Fibroblast of gingiva (primary cell): ENCODE results near the gene RAPGEF4.

Source experiments
- DNase-seq: peaks from one replicate; pipeline ENCODE4 v3.0.0-alpha.2; 2011; ENCODE audit warnings: low read depth

RAPGEF4 gene

GRCh38 chr2:172999641-173000386 lies 264.2 kb downstream of the RAPGEF4 start:
- DNase-seq = no peak

GRCh38 chr2:173001664-173002604 lies 266.3 kb downstream of the RAPGEF4 start:
- DNase-seq = no peak

GRCh38 chr2:173002751-173003541 lies 267.3 kb downstream of the RAPGEF4 start:
- DNase-seq = no peak

DNA sequence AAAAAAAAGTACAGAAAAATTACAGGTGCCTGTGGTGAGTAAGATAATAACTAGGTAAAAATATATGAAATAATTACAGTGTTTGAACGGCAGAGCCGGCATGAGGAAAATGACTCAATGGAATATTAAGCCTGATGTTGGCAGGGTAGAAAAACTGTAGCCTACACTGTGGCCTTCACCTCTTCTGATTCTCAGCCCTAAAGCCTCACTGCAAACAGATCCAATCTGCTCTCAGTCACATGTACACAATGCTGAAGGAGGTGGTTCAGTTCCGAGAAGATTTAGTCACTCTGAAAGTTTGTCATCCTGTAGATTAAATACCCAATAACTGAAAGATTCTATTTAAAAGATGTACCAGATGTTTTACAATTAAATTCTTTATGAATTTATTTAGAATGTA lies 273.1 kb downstream of the RAPGEF4 start:
- DNase-seq = no peak

DNA sequence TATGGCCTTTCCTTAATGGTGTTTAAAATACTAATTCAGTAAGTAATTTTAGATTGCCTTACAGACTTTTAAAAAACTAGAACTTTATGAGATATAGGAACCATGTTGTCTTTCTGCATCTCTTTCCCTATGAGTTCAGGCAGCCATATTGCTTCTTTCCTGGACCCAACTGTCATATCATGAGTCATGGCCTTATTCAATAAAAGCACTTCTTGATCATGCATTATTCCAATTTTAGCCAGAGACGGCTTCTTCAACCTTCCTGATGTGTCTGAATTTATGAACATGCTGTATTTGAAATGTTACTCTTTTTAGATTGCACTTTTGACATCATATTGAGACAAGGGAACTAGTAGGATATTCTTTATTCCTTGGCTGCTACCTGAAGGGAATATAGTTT lies 274.6 kb downstream of the RAPGEF4 start:
- no peak for DNase-seq

DNA sequence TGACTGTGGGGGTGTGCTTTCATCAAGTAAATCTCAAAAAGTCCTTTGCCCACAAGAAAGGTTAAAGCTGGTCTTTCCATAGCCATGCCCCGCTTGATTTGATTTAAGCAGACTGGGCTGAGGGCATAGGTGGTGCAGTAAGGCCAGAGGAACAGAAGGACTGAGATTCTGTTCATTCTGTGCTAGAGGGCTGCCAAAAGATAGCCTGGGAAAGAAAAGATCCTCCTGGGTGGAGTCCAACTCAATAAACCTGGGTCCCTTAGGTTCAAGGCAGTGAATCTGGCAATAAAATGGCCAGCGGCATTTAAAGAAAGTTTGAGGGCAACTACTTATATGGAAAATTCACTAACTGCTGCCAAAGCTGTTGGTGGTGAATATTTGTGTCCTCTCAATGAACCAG lies 280.8 kb downstream of the RAPGEF4 start:
- DNase-seq = no peak

- no peak for DNase-seq
These were observed 282.2 kb downstream of the RAPGEF4 start for GRCh38 chr2:173017646-173018420.

DNA sequence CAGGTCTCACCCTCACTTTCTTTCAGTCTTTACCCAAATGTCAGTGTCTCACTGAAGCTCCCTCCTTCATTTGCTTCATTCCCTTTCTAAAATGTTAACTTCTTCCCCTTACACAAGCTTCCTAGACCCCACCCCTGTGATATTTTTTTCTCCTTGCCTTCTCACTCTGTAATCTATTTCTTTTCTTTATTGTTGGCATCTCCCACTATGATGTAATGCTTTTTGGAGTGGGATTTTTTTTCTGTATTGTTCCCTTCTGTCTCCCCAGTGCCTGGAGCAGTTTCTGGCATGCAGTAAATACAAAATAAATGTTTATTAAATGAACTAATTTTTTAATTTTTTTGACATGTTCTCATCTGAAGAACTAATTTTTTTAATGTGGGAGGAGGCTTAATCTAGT lies 284.1 kb downstream of the RAPGEF4 start:
- no peak for DNase-seq

GRCh38 chr2:173021939-173022371 lies 286.3 kb downstream of the RAPGEF4 start:
- DNase-seq = peak; percentile 22

DNA sequence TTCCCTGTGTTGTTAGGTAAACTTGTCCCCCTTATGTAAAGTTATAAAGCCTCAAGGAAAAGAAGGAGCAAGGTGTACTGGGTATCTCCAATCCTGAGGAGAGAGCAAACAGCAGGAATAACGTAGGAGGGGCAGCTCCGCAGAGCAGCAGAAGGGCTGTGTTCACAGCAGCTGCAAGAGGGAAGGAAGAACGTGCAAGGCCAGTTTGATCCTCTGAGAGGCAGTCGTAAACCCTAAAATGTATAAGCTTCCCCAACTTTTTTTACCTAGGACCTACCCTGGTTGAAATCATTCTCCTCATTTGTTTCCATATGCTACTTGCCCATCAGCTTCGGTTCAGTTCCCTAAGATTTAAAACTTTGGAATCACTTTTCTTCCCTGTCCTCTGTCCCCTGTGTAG lies 288.1 kb downstream of the RAPGEF4 start:
- DNase-seq = no peak

DNA sequence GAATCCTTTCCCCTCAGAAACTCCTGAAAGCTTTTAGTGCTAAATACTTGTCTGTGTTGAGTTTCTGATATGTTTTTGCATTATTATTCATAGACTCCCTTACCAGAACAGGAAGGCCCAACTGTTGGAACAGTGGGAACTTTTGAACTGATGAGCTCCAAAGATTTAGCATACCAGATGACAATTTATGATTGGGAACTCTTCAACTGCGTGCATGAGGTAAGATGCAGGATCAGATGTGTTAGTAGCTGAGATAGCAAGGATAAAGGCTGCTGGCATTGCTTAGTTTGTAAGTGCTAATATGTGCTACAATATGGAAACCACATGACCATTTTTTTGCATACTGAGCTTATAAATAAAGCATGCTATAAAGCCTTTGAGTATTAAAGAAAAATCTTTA lies 290.8 kb downstream of the RAPGEF4 start:
- no peak for DNase-seq

- peak; percentile 83 for DNase-seq
These were observed 291.8 kb downstream of the RAPGEF4 start for GRCh38 chr2:173027181-173028128.

GRCh38 chr2:173028141-173028540 lies 292.5 kb downstream of the RAPGEF4 start:
- no peak for DNase-seq

DNA sequence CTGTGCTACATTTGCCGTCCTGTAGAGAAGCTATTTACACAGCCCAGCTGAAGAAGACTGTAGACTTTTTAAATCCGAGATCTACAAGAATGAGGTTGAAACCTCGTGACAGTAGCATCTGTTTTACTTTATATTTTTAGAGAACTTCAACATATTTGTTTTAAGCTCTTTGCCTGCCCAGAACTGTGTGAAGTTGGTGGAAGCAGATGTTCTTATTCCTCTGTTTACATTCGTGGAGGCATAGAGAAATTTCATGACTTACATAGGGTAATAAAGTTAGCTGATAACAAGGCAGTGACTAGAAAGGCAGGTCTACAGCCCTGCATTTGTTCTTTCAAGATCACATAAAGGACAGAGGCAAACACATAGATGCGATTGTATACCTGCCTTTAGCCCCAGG lies 293.0 kb downstream of the RAPGEF4 start:
- DNase-seq = peak; percentile 70

GRCh38 chr2:173030561-173031490 lies 295.2 kb downstream of the RAPGEF4 start:
- DNase-seq = no peak

GRCh38 chr2:173032032-173032431 lies 296.4 kb downstream of the RAPGEF4 start:
- DNase-seq = no peak

DNA sequence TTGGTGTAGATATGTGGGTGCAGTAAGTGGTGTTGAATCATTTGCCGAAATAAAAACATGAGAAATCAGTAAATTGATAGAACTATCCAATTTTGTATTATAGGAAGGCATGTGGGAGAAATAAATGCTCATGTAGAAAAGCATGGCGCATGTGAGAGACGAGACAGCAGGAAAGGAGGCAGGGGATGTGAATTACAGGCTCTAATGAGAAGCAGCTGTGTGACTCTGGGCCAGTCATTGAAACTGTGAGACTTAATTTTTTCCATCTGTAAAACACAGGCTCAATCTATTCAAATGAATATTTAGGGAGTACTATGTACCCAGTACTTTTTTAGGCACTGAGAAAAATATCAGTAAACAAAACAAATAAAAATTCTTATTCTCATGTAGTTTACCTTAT lies 297.4 kb downstream of the RAPGEF4 start:
- peak; percentile 85 for DNase-seq

DNA sequence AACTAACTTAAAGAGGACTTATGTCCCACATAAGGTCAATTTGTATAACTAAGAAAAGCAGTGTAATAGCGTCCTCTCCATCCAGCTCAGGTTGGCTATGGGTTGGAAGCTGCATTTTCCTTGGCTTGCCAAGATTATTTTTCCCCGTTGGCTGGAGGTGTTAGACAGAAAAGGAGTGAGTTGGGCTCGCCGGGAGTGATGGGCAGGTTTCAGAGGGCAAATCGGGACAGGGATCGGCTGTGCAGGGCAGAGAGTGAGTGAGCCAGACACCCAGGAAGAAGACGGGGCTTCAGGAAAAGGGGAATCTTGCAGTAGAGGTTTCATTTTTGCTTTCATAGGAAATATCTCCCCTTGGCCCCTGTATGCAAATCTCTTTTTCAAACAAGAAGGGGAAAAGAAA lies 298.5 kb downstream of the RAPGEF4 start:
- no peak for DNase-seq
